Astrocyte (in vitro differentiated cells and primary cell): ENCODE data around the gene IL19. TPM values are rescaled to one million over a fixed set of nuclear protein-coding genes. Genes with fewer than 3 reads are reported as not detected.

Source experiments
- DNase-seq: peaks from one replicate; pipeline ENCODE4 v3.0.0-alpha.2; 2010; ENCODE audit warnings: low read depth
- FAIRE-seq: peaks from 2 replicates; lab custom pipeline; 2011; peaks lifted over from hg19 to GRCh38; lab: Jason Lieb, UNC
- H2AFZ ChIP-seq: 2 replicates; pipeline ENCODE4 v1.6.0; 2012; ENCODE audit warnings: low read depth, low read length, inconsistent platforms
- H3K27ac ChIP-seq: 2 replicates; pipeline ENCODE4 v1.5.1; 2011; ENCODE audit warnings: low read depth, low read length, inconsistent platforms
- H3K27me3 ChIP-seq: 2 replicates; pipeline ENCODE4 v1.6.0; 2011; ENCODE audit warnings: low read length, inconsistent platforms; ENCODE audit not compliant: insufficient read depth
- H3K36me3 ChIP-seq: 2 replicates; pipeline ENCODE4 v1.5.1; 2011; ENCODE audit warnings: low read length, inconsistent platforms; ENCODE audit not compliant: insufficient read depth
- H3K4me1 ChIP-seq: 2 replicates; pipeline ENCODE4 v1.5.1; 2011; ENCODE audit warnings: low read length, inconsistent platforms; ENCODE audit not compliant: insufficient read depth
- H3K4me2 ChIP-seq: 2 replicates; pipeline ENCODE4 v1.6.0; 2012; ENCODE audit warnings: low read length, inconsistent platforms
- H3K4me3 ChIP-seq: 2 replicates; pipeline ENCODE4 v1.5.1; 2011; ENCODE audit warnings: low read depth, mild to moderate bottlenecking, low read length, inconsistent platforms; ENCODE audit not compliant: insufficient read depth
- H3K79me2 ChIP-seq: 2 replicates; pipeline ENCODE4 v1.6.0; 2012; ENCODE audit warnings: mild to moderate bottlenecking, low read length, inconsistent platforms; ENCODE audit not compliant: insufficient read depth
- H3K9ac ChIP-seq: 2 replicates; pipeline ENCODE4 v1.6.0; 2012; ENCODE audit warnings: mild to moderate bottlenecking, low read length, inconsistent platforms
- H3K9me3 ChIP-seq: 2 replicates; pipeline ENCODE4 v1.5.1; 2012; ENCODE audit warnings: low read depth, mild to moderate bottlenecking, low read length, inconsistent platforms; ENCODE audit not compliant: insufficient read depth
- H4K20me1 ChIP-seq: 2 replicates; pipeline ENCODE4 v1.6.0; 2012; ENCODE audit warnings: low read length, inconsistent platforms; ENCODE audit not compliant: insufficient read depth
- H3K27ac Mint-ChIP-seq: one replicate; pipeline ENCODE4 v1.8.0; 2021; ENCODE audit warnings: mild to moderate bottlenecking, mixed read lengths; ENCODE audit not compliant: unreplicated experiment
- H3K27me3 Mint-ChIP-seq: one replicate; pipeline ENCODE4 v1.8.0; 2021; ENCODE audit warnings: low read depth, mixed read lengths; ENCODE audit not compliant: unreplicated experiment
- H3K36me3 Mint-ChIP-seq: one replicate; pipeline ENCODE4 v1.8.0; 2021; ENCODE audit warnings: low read depth, mixed read lengths; ENCODE audit not compliant: unreplicated experiment
- H3K4me1 Mint-ChIP-seq: one replicate; pipeline ENCODE4 v1.8.0; 2021; ENCODE audit warnings: low read depth, mixed read lengths; ENCODE audit not compliant: unreplicated experiment
- H3K4me3 Mint-ChIP-seq: one replicate; pipeline ENCODE4 v1.8.0; 2021; ENCODE audit warnings: mild to moderate bottlenecking, moderate library complexity, mixed read lengths; ENCODE audit not compliant: unreplicated experiment
- H3K9me3 Mint-ChIP-seq: one replicate; pipeline ENCODE4 v1.8.0; 2021; ENCODE audit warnings: mild to moderate bottlenecking, mixed read lengths; ENCODE audit not compliant: unreplicated experiment
- EZH2 ChIP-seq: IDR thresholded peaks from 2 replicates; pipeline ENCODE4 v1.6.1; 2012; ENCODE audit warnings: mild to moderate bottlenecking, low read length, inconsistent platforms; ENCODE audit not compliant: insufficient read depth
- total RNA-seq: library from RNA; stranded (reverse); gene quantifications from 2 replicates; pipeline ENCODE4 v1.2.1, GENCODE V29; 2021
- TF ChIP-seq, protein P1 (sequence below): IDR thresholded peaks from 2 replicates; pipeline ENCODE4 v1.5.1; 2011; ENCODE audit warnings: low read depth, mild to moderate bottlenecking, inconsistent platforms, low read length, moderate library complexity; ENCODE audit not compliant: insufficient read depth

The IL19 gene
- total RNA-seq, 1 donor from 2014 or later: 0.23 TPM

DNA sequence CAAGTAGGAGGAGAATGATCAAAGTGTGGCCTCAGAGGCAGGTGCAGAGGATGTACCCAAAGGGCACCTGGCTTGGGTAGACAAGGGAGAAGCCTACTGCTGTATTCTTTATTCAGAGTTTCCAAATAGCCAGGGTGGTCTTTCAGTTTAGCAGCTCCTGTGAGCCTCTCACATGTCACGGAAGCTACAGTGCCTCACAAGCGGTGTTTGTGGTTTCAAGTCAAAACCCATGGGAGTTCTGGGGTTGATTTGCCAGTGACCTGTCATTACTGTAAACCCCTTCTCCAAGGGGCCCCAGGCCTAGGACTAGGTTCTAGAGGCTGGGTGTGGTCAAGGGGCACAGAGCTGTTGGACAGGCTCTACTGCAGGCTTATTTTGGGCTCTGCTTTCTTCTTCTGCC, 11.9 kb downstream of the IL19 start:
- H3K36me3 Mint-ChIP-seq: no peaks in the 10 kb centered on the region
- no peak overlapping the region for H2AFZ ChIP-seq

DNA sequence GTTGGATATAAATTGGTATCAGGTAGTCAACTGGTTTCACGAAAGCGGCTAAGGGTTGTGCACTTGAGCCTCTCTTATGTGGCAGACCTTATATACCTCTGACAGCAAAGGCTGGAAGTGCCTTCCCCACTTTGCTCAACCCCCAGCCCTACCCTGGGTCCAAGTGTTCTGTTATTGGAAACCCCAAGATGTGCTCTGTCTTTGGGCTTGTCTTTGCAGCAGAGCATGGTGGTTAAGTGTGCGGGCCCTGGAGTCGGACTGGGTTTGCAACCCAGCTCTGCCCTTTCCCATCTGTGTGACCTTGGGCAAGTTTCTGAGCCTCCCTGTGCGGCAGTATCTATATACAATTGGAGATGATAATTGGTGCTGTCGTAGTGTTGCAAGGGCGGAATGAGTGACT, 12.9 kb downstream of the IL19 start:
- Histone ChIP-seq H3K79me2 (no peaks in the 10 kb centered on the region), H3K4me2 (no peak overlapping the region), H3K9ac (no peak overlapping the region), H3K36me3 (no peaks in the 10 kb centered on the region), H3K27me3 (peaks cover 13% of the 10 kb centered on the region), H3K4me3 (no peak overlapping the region), H3K4me1 (no peaks in the 10 kb centered on the region), H4K20me1 (no peaks in the 10 kb centered on the region), H3K9me3 (no peaks in the 10 kb centered on the region), H2AFZ (no peak overlapping the region), H3K27ac (no peak overlapping the region)
- FAIRE-seq: no peak
- Mint-ChIP-seq H3K27ac (no peak overlapping the region), H3K36me3 (no peaks in the 10 kb centered on the region), H3K4me1 (no peaks in the 10 kb centered on the region), H3K9me3 (peaks cover 2% of the 10 kb centered on the region), H3K4me3 (no peak overlapping the region), H3K27me3 (peaks cover 48% of the 10 kb centered on the region)
- TF ChIP-seq EZH2: no peak
- TF ChIP-seq, protein P1, sequence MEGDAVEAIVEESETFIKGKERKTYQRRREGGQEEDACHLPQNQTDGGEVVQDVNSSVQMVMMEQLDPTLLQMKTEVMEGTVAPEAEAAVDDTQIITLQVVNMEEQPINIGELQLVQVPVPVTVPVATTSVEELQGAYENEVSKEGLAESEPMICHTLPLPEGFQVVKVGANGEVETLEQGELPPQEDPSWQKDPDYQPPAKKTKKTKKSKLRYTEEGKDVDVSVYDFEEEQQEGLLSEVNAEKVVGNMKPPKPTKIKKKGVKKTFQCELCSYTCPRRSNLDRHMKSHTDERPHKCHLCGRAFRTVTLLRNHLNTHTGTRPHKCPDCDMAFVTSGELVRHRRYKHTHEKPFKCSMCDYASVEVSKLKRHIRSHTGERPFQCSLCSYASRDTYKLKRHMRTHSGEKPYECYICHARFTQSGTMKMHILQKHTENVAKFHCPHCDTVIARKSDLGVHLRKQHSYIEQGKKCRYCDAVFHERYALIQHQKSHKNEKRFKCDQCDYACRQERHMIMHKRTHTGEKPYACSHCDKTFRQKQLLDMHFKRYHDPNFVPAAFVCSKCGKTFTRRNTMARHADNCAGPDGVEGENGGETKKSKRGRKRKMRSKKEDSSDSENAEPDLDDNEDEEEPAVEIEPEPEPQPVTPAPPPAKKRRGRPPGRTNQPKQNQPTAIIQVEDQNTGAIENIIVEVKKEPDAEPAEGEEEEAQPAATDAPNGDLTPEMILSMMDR: no peak
- no peak for DNase-seq

More for the DNA sequence above, 11.9 kb downstream of the IL19 start:
- Mint-ChIP-seq H3K4me1 (no peaks in the 10 kb centered on the region), H3K27ac (no peak overlapping the region), H3K4me3 (no peak overlapping the region), H3K9me3 (peaks cover 2% of the 10 kb centered on the region), H3K27me3 (peaks cover 41% of the 10 kb centered on the region)
- H3K27me3 ChIP-seq: peaks cover 12% of the 10 kb centered on the region
- no peaks in the 10 kb centered on the region for H3K4me1 ChIP-seq
- H3K9me3 ChIP-seq: no peaks in the 10 kb centered on the region
- H3K36me3 ChIP-seq: no peaks in the 10 kb centered on the region
- TF ChIP-seq, protein P1: no peak
- TF ChIP-seq EZH2: no peak
- no peaks in the 10 kb centered on the region for H4K20me1 ChIP-seq
- FAIRE-seq (no peak), DNase-seq (no peak)
- H3K27ac ChIP-seq: no peak overlapping the region
- H3K4me3 ChIP-seq: no peak overlapping the region
- no peak overlapping the region for H3K9ac ChIP-seq
- no peak overlapping the region for H3K4me2 ChIP-seq
- H3K79me2 ChIP-seq: no peaks in the 10 kb centered on the region

DNA sequence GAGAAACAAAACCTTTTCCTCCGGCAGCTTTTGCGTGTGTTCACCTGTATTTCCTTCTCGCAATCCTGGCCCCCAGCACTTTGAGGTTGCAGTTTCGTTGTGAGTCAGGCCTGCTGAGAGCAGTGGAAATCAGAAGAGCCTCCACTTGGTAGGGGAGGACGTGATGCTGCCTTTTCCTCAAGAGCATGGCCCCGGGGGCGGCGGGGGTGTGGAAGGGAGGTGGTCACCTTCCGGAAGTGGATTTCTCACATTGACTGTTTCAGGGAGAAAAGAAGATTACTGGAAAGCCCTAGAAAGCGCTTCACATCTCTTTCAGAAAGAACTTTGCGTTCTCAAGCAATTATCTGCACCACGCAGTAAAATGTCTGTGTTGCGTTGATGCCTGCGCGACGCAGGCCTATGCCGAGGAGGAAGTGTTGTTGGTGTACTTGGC, 13.9 kb downstream of the IL19 start:
- no peak for FAIRE-seq
- no peak overlapping the region for H3K27ac Mint-ChIP-seq
- no peak overlapping the region for H3K9ac ChIP-seq

More for the DNA sequence above, 13.9 kb downstream of the IL19 start:
- H3K36me3 Mint-ChIP-seq: no peaks in the 10 kb centered on the region
- no peak overlapping the region for H3K4me2 ChIP-seq
- DNase-seq: no peak
- H3K27ac ChIP-seq: no peak overlapping the region
- H3K79me2 ChIP-seq: no peaks in the 10 kb centered on the region
- H2AFZ ChIP-seq: no peak overlapping the region
- H3K4me3 Mint-ChIP-seq: no peak overlapping the region
- no peaks in the 10 kb centered on the region for H4K20me1 ChIP-seq
- H3K27me3 Mint-ChIP-seq: peaks cover 48% of the 10 kb centered on the region
- peaks cover 13% of the 10 kb centered on the region for H3K27me3 ChIP-seq
- H3K4me1 Mint-ChIP-seq: no peaks in the 10 kb centered on the region
- TF ChIP-seq EZH2: no peak
- H3K4me1 ChIP-seq: no peaks in the 10 kb centered on the region
- no peaks in the 10 kb centered on the region for H3K36me3 ChIP-seq
- peaks cover 2% of the 10 kb centered on the region for H3K9me3 Mint-ChIP-seq
- no peak overlapping the region for H3K4me3 ChIP-seq
- H3K9me3 ChIP-seq: no peaks in the 10 kb centered on the region
